Measurements from ENCODE around the gene PRPF40B.

Gene PRPF40B

DNA sequence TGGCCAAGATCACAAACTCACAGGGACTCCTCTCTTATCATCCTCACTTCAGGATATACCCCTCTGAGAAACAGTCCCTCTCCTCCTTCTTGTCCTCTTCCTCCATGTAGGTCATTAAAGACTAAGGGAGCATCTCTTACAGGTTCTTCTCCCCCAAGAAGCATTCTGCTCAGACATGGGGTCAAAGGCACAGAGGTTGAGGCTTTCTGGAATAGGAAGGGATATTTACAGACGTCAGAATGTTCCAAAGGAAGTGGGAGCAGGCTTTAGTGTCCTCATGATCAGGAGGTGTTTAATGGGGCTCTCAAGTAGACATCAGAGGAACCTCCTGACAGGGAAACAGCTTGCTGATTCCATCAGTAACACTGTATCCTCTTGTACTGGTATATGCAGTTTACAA, 36.4 kb downstream of the PRPF40B start:
- DNase-seq (ENCODE audit: low read depth), result no peak

DNA sequence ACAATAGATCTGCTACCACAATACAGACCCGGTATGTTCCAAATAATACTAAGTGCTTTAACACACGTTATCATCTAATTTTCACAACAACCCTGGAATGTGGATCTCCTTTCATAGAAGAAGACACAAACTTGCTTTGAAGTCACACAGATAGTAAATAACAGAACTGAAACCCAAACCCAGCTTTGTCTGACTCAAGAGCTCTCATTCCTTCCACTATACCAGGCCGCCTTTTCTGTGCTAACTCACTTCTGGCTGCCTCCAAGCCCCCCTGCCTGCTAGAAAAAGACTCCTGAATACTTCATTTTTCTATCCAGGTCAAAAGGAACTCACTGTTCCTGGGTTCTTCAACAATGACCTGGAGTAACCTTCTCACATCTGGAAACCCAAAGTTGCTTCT, 37.8 kb downstream of the PRPF40B start:
- DNase-seq (ENCODE audit: low read depth), result no peak

DNA sequence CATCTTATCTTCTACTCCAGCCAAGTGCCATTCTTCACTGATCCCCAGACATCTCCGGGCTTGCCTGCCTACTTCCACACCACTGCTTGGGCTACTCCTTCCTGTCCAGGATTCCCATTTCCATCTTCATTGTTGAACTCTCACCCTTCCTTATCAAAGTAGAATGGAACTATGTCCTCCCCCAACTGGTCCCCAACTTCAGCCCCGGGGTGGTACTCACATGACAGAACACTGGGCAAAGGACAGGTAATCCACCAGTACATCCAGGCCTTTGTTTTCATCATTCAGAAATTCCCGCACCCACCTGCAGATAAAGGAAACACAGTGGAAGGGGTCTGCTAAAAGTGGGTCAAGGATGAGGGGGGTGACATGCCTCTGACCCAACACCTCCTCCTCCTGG, 38.4 kb downstream of the PRPF40B start:
- no peak for DNase-seq (ENCODE audit: low read depth)

DNA sequence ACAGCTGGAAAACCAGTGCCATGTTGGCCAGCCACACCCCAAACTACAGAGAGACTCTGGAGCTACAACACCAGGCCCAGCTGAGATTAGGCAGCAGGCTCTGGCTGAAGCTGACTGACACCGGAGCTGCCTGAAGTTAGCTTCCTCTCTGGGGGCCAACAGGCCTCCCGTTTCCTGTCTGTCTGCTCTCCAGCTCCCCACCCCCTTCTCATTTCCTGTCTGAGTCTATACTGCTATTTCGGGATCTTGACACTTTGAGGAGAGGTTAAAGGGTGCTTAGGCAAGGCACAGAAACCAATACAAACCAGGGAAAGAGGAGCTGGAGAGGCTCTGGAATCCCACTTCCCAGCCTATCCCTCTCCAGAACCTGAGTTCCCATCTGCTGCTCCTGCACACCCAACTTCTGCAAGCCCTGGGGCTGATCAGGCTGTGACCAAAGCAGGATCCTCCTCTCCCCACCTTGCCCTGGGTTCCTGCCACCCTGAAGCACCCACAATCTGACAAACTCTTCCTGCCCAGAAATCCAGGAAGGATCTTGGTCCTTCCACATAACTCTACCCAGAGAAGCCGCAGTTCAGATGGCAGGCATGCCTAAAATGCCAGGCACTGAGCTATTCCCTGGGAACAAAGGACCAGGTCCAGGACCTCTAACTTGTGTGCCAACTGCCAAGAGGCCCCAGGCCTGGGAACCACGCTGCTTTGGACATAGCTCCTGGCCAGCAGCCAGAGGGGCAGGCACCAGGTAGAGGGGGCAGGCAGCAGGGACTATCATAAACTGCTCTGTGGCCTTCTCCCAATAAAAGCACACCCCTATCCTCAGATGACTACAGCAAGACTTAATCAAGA, 39.9 kb downstream of the PRPF40B start:
- peak; percentile 73 for DNase-seq (ENCODE audit: low read depth)

DNA sequence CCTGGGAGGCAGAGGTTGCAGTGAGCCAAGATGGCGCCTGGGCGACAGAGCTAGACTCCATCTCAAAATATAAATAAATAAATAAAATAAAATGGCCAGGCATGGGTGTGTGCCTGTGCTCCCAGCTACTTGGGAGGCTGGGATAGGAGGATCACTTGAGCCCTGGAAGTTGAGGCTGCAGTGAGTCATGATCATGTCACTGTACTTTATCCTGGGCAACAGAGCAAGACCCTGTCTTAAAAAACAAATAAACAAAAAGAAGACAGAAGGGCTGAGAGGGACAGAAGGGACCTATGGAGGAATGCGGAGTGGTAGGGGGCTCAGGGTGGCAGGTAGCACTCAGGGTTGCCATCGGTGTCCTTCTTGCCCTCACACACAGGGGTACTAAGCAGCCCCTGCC, 40.8 kb downstream of the PRPF40B start:
- DNase-seq (ENCODE audit: low read depth), result no peak

DNA sequence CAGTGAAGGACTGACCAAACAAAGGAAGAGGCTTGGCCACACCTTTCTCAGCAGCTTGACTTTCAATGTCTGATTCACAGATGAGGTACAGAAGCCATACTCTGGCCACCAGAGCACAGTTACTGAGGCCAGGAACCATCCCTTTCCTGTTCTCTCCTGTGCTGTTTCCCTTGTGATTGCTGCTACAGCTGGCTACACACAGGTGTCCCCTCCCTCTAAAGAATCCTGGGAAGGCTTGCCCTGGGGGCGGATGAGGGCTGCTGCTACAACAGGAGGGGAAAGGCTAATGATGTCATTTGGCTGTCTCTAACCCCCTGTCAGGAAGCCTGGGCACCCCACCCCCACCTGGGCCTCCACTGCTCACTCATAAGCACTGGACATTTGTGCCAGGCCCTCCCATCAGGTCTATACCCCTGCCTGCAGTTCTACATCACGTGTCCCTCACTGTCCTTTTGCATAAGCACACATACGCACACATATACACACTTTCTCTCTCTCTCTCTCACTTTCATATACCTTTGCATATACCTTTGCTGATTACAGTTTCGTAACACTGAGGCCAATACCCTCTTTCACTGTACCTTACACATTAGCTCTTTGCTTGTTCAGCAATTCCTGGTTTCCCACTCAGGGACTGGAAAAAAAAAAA, 41.4 kb downstream of the PRPF40B start:
- DNase-seq (ENCODE audit: low read depth), result no peak

DNA sequence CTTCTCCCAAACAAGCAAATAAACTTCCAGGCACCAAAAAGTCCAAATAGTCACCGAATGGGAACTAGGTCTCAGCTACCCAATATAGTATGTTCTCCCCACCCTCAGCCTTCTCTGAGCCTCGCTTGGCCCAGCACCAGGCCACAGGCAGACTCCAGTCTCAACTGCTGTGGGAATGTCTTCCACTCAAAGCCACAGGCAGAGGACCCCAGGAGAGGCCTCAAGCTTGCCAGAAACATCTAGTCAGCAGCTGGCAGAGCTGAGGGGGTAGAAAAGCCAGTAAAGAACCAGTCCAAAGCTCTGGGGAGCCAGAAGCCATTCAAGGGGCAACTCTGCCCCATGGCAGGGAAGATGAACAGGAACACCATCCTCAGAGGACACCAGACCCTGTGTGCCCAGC, 42.0 kb downstream of the PRPF40B start:
- no peak for DNase-seq (ENCODE audit: low read depth)

DNA sequence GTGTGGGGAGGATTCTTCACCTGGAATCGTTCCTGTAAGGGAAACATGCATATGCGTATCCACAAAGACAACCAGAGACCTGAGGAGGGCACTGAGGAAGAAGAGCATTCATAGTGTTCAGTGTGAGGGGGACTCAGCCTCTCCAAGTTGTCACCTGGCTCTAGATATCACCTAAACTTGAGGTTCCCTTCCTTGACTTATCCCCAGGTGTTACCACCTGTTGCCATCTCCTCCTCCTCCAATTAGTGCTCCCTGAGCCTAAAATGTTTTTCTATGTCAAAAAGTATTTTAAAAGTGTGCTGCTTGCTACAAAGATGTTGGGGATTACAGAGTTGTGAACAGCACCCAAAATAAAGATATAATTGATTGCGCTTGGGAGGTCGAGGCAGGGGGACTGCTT, 42.8 kb downstream of the PRPF40B start:
- no peak for DNase-seq (ENCODE audit: low read depth)

DNA sequence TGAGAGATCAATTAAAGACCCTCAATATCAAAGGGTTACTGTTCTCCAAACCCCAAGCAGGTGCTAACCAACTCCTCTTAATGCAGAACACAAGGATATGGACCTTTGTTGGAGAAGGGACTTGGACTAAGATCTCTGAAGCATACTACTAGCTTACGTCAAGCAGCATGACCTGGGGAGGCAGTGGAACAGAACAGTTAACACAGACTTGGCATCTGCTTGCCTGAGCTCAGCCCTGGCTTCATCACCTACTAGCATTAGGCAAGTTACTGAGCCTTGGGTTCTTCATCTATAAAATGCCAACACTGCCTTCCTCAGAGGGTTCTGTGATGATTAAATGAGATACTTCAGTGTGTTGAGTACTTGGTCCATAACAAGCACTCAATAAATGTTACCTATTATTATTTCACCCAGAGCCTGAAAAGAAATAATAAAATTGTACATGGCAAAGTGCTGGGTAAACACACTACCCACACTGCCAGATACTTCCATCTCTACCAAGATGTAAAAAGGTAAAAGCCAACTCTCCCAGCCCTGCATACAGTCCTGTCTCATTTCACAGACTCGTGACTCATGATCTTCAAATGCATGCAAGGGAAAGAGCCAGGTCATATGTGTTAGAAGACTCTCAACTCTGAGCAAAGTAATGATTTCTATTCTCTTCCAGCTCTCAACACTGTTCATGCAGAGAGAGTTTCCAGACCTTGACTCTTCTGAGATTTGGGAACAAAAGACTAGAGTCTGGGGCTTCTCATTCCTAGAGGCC, 44.1 kb downstream of the PRPF40B start:
- DNase-seq (ENCODE audit: low read depth), result no peak

DNA sequence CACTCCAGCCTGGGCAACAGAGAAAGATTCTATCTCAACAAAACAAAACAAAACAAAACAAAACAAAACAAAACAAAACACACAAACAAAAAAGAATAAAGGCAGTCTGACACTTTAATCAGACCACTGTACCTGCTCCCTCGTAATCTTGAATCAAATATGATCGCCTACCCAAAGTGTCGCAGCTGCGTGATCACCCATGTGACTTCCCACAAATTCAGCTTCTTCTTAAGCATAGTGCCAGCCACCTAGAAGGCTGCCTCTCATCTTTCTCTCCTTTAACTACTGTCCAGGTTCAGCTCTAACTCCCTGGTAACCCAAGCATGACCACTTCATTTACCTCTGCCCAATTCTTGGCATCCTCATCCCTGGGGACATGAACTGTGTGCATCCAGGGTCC, 46.4 kb downstream of the PRPF40B start:
- no peak for DNase-seq (ENCODE audit: low read depth)

DNA sequence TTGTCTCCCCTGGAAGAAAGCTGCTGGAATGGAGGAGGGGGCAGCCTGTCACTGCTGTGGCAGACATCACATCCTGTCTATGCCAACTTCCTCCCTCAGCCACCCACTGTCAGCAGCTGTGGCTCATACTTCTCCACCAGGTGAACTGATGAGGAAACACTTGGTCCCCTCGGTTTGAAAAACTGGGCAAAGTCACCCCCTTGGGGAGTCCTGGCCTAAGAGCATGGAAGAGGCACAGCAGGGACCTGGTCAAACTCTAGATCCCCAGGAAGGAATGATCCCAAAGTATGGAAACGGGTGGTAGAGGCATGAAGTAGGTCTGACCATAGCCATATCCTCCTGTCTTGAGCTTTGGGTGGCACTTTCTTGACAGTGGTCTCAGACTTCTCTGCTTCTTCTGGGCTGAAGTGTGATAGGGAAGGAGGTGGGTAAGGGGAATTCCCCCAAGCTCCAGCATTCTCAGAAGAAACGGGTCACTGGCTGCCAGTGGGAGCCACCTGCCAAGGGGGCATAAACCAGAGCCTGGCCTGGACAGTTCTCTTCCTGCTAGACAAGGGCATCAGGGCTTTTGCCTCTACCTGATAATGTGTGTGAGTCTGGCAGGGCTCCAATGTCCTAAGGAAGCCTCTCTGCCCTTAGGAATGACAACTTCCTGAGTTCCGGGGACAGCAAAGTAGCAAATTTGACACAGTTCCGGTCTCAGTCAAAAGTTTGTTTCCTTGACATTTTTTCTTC, 47.8 kb downstream of the PRPF40B start:
- DNase-seq (ENCODE audit: low read depth), result no peak

DNA sequence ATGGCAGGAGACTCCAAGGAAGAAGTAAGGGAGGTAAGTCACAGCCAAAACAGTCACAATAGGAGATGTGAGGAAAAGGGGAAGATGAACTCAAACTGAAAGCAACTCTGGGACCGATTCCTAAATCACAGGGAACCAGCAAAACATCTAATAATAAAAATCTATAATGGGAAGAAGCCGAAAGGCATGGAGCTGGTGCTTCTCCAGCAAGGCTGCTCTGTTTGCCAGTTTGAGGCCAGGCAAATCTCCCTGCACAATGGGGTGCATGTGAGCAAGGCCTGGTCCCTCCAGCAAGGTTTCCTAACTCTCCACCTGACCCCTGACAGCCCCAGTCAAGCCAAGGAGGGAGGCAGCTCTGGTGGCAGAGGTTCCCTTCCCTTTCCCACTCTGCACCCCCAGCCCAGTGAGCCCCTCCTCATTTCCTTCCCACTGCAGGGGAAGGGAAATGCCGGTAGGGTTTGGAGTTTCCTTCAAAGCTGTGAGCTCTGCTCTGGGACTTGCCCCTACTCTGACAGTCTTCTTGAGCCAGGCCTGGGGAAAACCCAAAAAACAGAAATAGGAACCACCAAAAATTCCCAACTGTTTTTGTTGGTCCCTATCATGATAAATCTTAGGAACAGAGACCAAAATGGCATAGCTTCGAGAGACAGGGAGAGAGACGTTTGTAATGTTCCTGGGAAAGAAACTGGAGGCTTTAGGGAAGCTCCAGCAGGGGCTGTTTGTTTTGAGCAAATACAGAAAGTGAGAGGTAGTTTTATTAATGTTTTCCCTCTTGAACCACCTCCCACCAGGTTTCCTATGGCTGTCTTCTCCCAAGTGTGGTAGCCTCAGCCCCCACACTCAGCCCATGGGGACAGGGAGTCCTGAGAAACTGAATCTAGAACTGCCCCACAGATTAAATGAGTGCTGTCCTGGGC, 49.2 kb downstream of the PRPF40B start:
- DNase-seq (ENCODE audit: low read depth), result no peak

DNA sequence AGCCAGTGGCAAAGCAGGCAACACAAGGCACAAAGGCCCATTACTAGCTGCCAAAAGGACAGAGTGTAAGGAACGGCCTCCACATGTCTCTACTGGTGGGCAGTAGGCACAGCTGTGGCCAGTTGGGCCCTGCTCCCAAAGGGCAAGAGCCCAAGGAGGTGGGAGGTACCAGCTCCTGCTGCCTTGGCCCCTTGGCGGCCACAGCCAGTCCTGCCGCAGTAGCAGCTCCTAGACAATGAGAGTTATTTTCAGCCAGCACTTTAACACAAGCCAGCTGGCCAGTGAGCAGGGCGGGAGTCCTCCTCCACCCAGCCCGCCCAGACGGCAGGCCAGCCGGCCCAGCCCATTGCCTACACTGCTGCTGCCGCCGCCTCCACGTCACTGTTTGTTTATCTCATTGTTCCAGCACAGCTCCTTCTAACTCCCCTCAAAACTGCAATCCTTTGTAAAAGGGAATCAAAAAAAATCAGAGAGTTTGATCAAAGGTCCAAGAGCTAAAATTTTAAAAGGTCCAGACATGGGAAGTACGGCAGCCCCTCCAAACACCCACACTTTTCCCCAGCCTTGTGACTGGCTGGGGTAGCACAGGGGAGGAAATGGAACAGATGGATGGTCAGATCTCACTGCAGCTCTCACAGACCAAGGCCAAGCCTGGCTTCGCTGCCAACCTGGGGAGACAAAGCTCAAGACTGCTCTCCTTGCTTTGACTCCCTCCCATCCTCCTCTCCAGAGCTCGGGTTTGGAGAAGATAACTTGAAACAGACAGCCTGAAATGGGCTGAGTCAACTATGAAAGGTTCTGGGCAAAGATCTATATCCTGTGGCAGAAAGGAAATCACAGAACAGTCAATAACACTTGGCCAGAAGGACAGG, 50.3 kb downstream of the PRPF40B start:
- DNase-seq (ENCODE audit: low read depth), result peak; percentile 82

DNA sequence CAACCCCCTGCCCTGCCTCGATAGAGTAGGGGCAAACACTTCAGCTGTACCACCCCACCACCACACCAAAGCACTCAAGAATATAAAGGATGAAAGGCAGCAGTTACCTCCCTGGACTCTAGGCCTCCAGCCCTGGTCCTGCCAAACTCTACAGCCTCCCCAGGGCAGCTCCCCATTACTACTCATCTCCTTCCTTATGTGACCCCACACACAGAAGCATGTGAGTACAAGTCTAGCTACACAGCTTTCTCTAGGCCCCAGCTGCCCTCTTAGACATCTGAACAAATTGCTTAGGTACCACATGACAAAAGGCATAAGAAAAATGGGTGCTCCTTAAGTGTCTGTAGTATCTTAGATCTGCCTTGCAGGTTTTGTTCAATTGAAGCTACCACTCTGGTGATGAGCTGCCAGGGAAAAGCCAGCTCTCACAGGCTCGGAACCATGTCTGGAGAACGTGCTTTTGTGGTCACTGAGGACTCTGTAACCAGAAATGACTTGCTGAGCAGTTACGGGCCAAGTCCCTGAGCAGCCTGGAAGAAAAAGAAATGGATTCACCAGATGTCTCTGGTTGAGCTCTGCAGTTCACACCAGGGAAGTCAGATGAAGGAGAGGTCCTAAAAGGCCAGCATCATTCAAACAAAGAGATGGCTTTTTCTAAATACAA, 51.1 kb downstream of the PRPF40B start:
- DNase-seq (ENCODE audit: low read depth), result no peak

DNA sequence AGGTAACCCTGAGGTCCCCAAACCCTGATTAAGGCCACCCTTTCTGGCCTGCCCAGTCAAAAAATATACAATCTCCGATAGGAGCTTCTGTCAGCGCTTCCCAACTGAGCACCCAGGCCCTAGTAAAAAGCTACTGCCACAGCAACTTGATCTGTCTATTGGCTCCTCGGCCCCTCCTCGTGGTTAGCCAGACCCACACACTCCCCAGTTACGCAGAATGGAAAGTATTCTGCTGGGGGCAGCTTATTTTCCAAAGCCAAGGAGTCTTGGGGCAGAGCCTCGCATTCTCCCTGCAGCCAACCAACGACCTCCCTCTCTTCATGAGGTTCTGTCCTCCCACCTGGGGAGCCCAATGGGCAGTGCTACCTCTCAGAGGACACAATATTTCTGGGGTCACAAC, 51.8 kb downstream of the PRPF40B start:
- no peak for DNase-seq (ENCODE audit: low read depth)

DNA sequence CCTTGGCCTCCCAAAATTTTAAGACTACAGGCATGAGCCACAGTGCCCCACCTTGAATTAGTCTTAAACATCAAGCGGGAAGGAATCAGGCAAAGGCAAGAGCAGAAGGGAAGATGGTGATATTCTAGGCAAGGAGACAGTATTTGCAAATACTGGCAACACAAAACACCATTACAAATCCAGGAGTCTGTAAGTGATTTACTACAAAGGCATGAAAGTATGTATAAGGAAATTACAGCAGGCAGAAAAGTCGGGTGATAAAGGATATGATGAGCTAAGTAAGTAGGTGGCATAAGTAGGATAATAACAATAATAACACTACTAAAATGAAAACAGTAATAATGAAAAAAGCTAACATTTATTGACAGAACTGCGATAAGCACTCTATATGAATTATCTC, 55.4 kb downstream of the PRPF40B start:
- DNase-seq (ENCODE audit: low read depth), result no peak

DNA sequence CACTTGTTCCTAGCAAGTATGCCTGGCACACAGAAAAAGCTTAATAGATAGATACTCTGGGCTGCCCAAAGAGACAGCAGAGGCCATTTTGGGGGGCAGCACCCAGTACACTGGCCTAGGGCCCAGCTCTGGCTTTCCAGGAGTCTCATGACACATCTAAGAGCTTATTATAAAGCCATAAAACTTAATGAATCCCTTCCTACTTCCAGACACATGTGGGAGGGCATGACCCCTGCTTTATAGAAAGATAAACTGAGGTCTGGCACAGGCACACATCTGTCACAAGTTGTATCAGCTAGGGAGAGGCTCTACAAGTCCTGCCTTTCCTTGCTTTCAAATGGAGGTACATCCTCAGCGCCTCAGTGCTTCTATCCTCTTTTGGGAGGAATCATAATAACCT, 56.7 kb downstream of the PRPF40B start:
- no peak for DNase-seq (ENCODE audit: low read depth)

DNA sequence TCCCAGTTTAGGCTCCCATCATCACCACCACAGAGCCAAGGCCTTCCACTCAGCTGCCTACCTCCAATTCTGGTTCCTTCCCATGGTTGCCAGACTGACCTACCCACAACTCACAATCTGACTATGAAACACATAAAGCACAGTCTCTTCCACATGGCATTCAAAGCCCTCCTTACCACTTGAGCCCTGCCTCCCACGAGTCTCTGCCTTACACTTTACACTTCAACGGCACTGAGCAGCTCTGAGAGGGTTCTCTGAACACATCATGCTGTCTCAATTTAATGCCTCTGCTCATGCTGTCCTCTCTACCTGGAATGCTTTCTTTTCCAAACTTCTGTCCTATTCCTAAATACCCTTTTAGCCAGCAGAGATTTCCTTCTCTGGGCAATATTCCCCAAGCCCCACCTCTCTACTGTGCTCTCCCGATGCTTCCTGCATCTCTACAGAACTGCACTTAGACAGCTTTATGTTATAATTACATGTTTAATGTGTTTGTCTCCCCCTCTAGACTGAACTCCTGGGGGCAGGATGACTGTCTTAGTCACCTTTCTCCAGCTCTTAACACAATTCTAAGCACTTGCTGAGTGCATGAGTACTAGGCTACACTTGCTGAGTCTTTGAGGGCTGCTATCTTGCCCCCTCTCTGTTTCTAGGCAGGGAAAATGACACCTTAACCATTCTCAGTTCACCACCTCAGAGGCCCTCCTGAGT, 60.4 kb downstream of the PRPF40B start:
- DNase-seq (ENCODE audit: low read depth), result no peak

DNA sequence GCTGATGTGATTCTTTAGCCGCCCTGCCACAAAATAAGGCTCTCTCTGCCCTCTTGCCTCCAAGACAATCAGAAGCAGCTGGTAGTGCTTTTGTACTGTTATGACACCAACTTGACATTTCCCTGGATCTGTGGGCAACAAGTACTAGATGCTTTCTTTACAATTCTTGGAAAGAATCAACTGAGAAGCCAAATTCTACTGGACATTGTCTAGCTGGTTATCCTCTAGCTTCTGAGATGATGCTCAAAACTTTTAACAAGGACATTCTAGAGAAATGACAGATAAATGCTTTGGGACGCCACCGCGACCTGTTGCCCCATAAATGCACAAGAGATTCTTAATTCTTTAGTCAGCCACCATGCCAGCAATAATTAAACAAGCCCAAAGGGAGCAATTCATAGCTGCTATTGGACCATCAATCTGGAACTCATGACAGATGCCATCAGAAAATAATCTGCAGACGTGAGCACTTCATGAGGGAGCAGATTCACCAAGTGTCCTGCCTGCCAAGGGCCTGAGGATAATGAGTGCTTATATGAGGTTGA, 61.0 kb downstream of the PRPF40B start:
- no peak for DNase-seq (ENCODE audit: low read depth)
